ENCODE results near the gene DOP1B.

Gene DOP1B

GRCh38 chr21:36156339-36156814 is 247 bp upstream of the DOP1B start:
- H3K4me3 ChIP-seq (ENCODE audit: insufficient read depth in 1 of 2, low read depth in 1 of 2, low read length in 2 of 2), result peak overlapping the region; percentile 94 to 96
- no peaks in the 10 kb centered on the region for H3K27me3 ChIP-seq (ENCODE audit: control insufficient read depth in 1 of 2, insufficient read depth in 1 of 2, low read length in 2 of 2)
- peaks cover 15% of the 10 kb centered on the region for H3K79me1 ChIP-seq (replicated peaks; ENCODE audit: low read length, poor library complexity, severe bottlenecking)
- no peak overlapping the region for H3K27ac ChIP-seq (ENCODE audit: low read length, poor library complexity, severe bottlenecking)
- H3K4me1 ChIP-seq (ENCODE audit: control insufficient read depth, insufficient read depth, low read depth, low read length), result peaks cover 15% of the 10 kb centered on the region
- no peak overlapping the region for H2BK15ac ChIP-seq (ENCODE audit: low read depth, poor library complexity, severe bottlenecking)
- peak overlapping the region; percentile 91 for H3K9ac ChIP-seq (ENCODE audit: low read length)
- H3K4ac ChIP-seq (ENCODE audit: low read depth in 1 of 2, low read length in 2 of 2), result no peak overlapping the region
- H4K91ac ChIP-seq (ENCODE audit: low read length), result no peak overlapping the region
- H3K4me2 ChIP-seq (ENCODE audit: low read length, poor library complexity, severe bottlenecking), result peak overlapping the region; percentile 99
- H3K18ac ChIP-seq (ENCODE audit: low read depth in 1 of 2, low read length in 2 of 2), result no peak overlapping the region
- H2BK5ac ChIP-seq (ENCODE audit: low read depth, low read length, poor library complexity, severe bottlenecking), result no peak overlapping the region
- WGBS, result 1% methylated on average over 43 of the region's 43 CpGs
- peaks cover 0 to 3% of the 10 kb centered on the region in 2 experiments for H3K36me3 ChIP-seq (ENCODE audit: control insufficient read depth in 1 of 2, insufficient read depth in 2 of 2, low read depth in 1 of 2, low read length in 2 of 2)
- H3K23ac ChIP-seq (ENCODE audit: low read length in 2 of 2), result no peak overlapping the region
- no peaks in the 10 kb centered on the region for H3K9me3 ChIP-seq (ENCODE audit: control insufficient read depth, low read length)
- no peak overlapping the region for H2BK120ac ChIP-seq (ENCODE audit: low read depth, low read length)
- no peak overlapping the region for H2AK5ac ChIP-seq (ENCODE audit: low read length, severe bottlenecking)
- H4K8ac ChIP-seq (ENCODE audit: low read length), result peak overlapping the region; percentile 92
- peak overlapping the region; percentile 94 for H2AFZ ChIP-seq (ENCODE audit: low read depth, low read length)
- H3K14ac ChIP-seq (ENCODE audit: low read length in 2 of 2), result no peak overlapping the region
- H2BK12ac ChIP-seq (ENCODE audit: low read length in 2 of 2), result no peak overlapping the region
- DNase-seq, result peak; percentile 98

DNA sequence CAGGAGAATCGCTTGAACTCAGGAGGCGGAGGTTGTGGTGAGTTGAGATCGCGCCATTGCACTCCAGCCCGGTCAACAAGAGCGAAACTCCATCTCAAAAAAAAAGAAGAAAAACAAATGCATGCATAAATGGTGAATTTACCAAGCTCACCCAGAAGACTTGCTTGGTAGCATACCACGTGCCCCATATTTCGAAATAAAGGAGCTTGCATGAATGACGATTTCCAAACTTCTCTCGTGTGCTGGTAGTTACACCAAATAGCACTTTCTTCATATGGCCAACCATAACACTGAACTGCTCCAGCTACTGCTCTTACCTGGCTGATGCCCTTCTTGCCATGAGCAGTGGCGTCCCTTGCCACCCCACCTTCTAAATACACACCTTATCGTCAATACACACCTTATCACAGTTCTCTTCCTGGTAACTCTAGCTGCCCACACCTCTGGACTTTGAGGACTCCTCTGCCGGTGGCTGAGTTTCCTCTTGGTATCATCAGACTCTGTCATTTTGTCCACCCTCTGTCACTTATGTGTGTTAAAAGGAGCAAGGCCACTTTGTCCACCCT is 2.8 kb downstream of the DOP1B start:
- Histone ChIP-seq H2BK12ac (ENCODE audit: low read length in 2 of 2) (no peak overlapping the region), H2BK120ac (ENCODE audit: low read depth, low read length) (no peak overlapping the region), H4K91ac (ENCODE audit: low read length) (no peak overlapping the region), H3K23ac (ENCODE audit: low read length in 2 of 2) (no peak overlapping the region), H2AK5ac (ENCODE audit: low read length, severe bottlenecking) (no peak overlapping the region), H3K9me3 (ENCODE audit: control insufficient read depth, low read length) (no peaks in the 10 kb centered on the region), H3K4ac (ENCODE audit: low read depth in 1 of 2, low read length in 2 of 2) (no peak overlapping the region), H2AFZ (ENCODE audit: low read depth, low read length) (no peak overlapping the region), H3K4me2 (ENCODE audit: low read length, poor library complexity, severe bottlenecking) (no peak overlapping the region), H2BK5ac (ENCODE audit: low read depth, low read length, poor library complexity, severe bottlenecking) (no peak overlapping the region), H3K18ac (ENCODE audit: low read depth in 1 of 2, low read length in 2 of 2) (no peak overlapping the region), H3K4me1 (ENCODE audit: control insufficient read depth, insufficient read depth, low read depth, low read length) (peaks cover 20% of the 10 kb centered on the region), H4K8ac (ENCODE audit: low read length) (no peak overlapping the region), H3K4me3 (ENCODE audit: insufficient read depth in 1 of 2, low read depth in 1 of 2, low read length in 2 of 2) (no peak overlapping the region), H2BK15ac (ENCODE audit: low read depth, poor library complexity, severe bottlenecking) (no peak overlapping the region), H3K9ac (ENCODE audit: low read length) (no peak overlapping the region), H3K14ac (ENCODE audit: low read length in 2 of 2) (no peak overlapping the region), H3K79me1 (replicated peaks; ENCODE audit: low read length, poor library complexity, severe bottlenecking) (peaks cover 22% of the 10 kb centered on the region), H3K27ac (ENCODE audit: low read length, poor library complexity, severe bottlenecking) (no peak overlapping the region), H3K36me3 (ENCODE audit: control insufficient read depth in 1 of 2, insufficient read depth in 2 of 2, low read depth in 1 of 2, low read length in 2 of 2) (peaks cover 0 to 7% of the 10 kb centered on the region in 2 experiments), H3K27me3 (ENCODE audit: control insufficient read depth in 1 of 2, insufficient read depth in 1 of 2, low read length in 2 of 2) (no peaks in the 10 kb centered on the region)
- WGBS, result 91% methylated on average over 12 of the region's 13 CpGs
- no peak for DNase-seq

DNA sequence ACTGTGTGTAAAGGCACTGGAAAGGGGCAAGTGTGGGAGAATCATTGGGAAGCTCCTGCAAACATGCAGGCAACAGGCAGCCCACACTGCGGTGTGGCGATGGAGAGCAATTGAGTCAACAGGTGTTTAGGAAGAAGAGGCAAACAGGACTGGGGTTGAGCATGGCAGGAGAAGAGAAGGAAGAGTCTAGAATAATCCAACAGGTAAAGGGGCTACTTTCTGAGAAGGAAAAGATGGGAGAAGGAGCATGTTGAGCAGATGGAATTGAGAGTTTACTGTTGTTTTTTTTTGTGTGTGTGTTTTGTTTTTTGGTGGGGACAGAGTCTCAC is 4.2 kb downstream of the DOP1B start:
- H2BK12ac ChIP-seq (ENCODE audit: low read length in 2 of 2), result no peak overlapping the region
- H3K4me2 ChIP-seq (ENCODE audit: low read length, poor library complexity, severe bottlenecking), result no peak overlapping the region
- H3K27ac ChIP-seq (ENCODE audit: low read length, poor library complexity, severe bottlenecking), result no peak overlapping the region
- H3K14ac ChIP-seq (ENCODE audit: low read length in 2 of 2), result no peak overlapping the region
- H4K8ac ChIP-seq (ENCODE audit: low read length), result no peak overlapping the region
- H2AFZ ChIP-seq (ENCODE audit: low read depth, low read length), result no peak overlapping the region
- no peaks in the 10 kb centered on the region for H3K9me3 ChIP-seq (ENCODE audit: control insufficient read depth, low read length)
- no peak overlapping the region for H3K4ac ChIP-seq (ENCODE audit: low read depth in 1 of 2, low read length in 2 of 2)
- peaks cover 14% of the 10 kb centered on the region for H3K4me1 ChIP-seq (ENCODE audit: control insufficient read depth, insufficient read depth, low read depth, low read length)
- no peak overlapping the region for H3K18ac ChIP-seq (ENCODE audit: low read depth in 1 of 2, low read length in 2 of 2)
- H4K91ac ChIP-seq (ENCODE audit: low read length), result no peak overlapping the region
- WGBS, result 95% methylated on average over 2 of the region's 2 CpGs
- H2BK5ac ChIP-seq (ENCODE audit: low read depth, low read length, poor library complexity, severe bottlenecking), result no peak overlapping the region
- DNase-seq, result no peak
- H3K23ac ChIP-seq (ENCODE audit: low read length in 2 of 2), result no peak overlapping the region
- no peak overlapping the region for H3K9ac ChIP-seq (ENCODE audit: low read length)
- peaks cover 6 to 10% of the 10 kb centered on the region in 2 experiments for H3K36me3 ChIP-seq (ENCODE audit: control insufficient read depth in 1 of 2, insufficient read depth in 2 of 2, low read depth in 1 of 2, low read length in 2 of 2)
- H2AK5ac ChIP-seq (ENCODE audit: low read length, severe bottlenecking), result no peak overlapping the region
- H2BK15ac ChIP-seq (ENCODE audit: low read depth, poor library complexity, severe bottlenecking), result no peak overlapping the region
- no peaks in the 10 kb centered on the region for H3K27me3 ChIP-seq (ENCODE audit: control insufficient read depth in 1 of 2, insufficient read depth in 1 of 2, low read length in 2 of 2)
- no peak overlapping the region for H2BK120ac ChIP-seq (ENCODE audit: low read depth, low read length)
- H3K4me3 ChIP-seq (ENCODE audit: insufficient read depth in 1 of 2, low read depth in 1 of 2, low read length in 2 of 2), result no peak overlapping the region
- H3K79me1 ChIP-seq (replicated peaks; ENCODE audit: low read length, poor library complexity, severe bottlenecking), result peaks cover 20% of the 10 kb centered on the region

DNA sequence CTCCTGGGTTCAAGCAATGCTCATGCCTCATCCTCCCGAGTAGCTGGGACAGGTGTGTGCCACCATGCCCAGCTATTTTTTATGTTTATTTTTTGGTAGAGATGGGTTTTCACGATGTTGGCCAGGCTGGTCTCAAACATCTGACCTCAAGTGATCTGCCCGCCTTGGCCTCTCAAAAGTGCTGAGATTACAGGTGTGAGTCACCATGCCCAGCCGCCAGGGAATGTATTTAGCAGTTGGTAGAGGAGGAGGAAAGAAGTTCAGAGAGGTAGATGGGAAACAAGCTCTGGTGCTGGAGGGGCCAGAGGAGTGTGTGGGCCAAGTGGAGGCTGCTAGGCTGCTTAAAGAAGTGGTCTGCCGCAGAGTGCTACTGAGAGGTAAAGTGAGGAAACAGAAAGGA is 6.0 kb downstream of the DOP1B start:
- H3K27me3 ChIP-seq (ENCODE audit: control insufficient read depth in 1 of 2, insufficient read depth in 1 of 2, low read length in 2 of 2), result no peaks in the 10 kb centered on the region
- no peaks in the 10 kb centered on the region for H3K9me3 ChIP-seq (ENCODE audit: control insufficient read depth, low read length)
- peaks cover 7% of the 10 kb centered on the region for H3K4me1 ChIP-seq (ENCODE audit: control insufficient read depth, insufficient read depth, low read depth, low read length)
- H3K4me2 ChIP-seq (ENCODE audit: low read length, poor library complexity, severe bottlenecking), result no peak overlapping the region
- no peak overlapping the region for H2BK5ac ChIP-seq (ENCODE audit: low read depth, low read length, poor library complexity, severe bottlenecking)
- no peak overlapping the region for H2AK5ac ChIP-seq (ENCODE audit: low read length, severe bottlenecking)
- 90% methylated on average over 5 of the region's 5 CpGs for WGBS
- no peak overlapping the region for H2BK12ac ChIP-seq (ENCODE audit: low read length in 2 of 2)
- no peak overlapping the region for H3K14ac ChIP-seq (ENCODE audit: low read length in 2 of 2)
- H3K27ac ChIP-seq (ENCODE audit: low read length, poor library complexity, severe bottlenecking), result no peak overlapping the region
- H2BK15ac ChIP-seq (ENCODE audit: low read depth, poor library complexity, severe bottlenecking), result no peak overlapping the region
- no peak overlapping the region for H3K18ac ChIP-seq (ENCODE audit: low read depth in 1 of 2, low read length in 2 of 2)
- peaks cover 17% of the 10 kb centered on the region for H3K79me1 ChIP-seq (replicated peaks; ENCODE audit: low read length, poor library complexity, severe bottlenecking)
- no peak overlapping the region for H3K9ac ChIP-seq (ENCODE audit: low read length)
- no peak overlapping the region for H2BK120ac ChIP-seq (ENCODE audit: low read depth, low read length)
- peaks cover 10 to 24% of the 10 kb centered on the region in 2 experiments for H3K36me3 ChIP-seq (ENCODE audit: control insufficient read depth in 1 of 2, insufficient read depth in 2 of 2, low read depth in 1 of 2, low read length in 2 of 2)
- H3K23ac ChIP-seq (ENCODE audit: low read length in 2 of 2), result no peak overlapping the region
- no peak overlapping the region for H3K4me3 ChIP-seq (ENCODE audit: insufficient read depth in 1 of 2, low read depth in 1 of 2, low read length in 2 of 2)
- H3K4ac ChIP-seq (ENCODE audit: low read depth in 1 of 2, low read length in 2 of 2), result no peak overlapping the region
- H2AFZ ChIP-seq (ENCODE audit: low read depth, low read length), result no peak overlapping the region
- no peak for DNase-seq
- no peak overlapping the region for H4K8ac ChIP-seq (ENCODE audit: low read length)
- no peak overlapping the region for H4K91ac ChIP-seq (ENCODE audit: low read length)
